ENCODE data around the gene TGIF2.

GRCh38 chr20:36528176-36528874, 45.1 kb upstream of the TGIF2 start:
- TF ChIP-seq, protein P1, sequence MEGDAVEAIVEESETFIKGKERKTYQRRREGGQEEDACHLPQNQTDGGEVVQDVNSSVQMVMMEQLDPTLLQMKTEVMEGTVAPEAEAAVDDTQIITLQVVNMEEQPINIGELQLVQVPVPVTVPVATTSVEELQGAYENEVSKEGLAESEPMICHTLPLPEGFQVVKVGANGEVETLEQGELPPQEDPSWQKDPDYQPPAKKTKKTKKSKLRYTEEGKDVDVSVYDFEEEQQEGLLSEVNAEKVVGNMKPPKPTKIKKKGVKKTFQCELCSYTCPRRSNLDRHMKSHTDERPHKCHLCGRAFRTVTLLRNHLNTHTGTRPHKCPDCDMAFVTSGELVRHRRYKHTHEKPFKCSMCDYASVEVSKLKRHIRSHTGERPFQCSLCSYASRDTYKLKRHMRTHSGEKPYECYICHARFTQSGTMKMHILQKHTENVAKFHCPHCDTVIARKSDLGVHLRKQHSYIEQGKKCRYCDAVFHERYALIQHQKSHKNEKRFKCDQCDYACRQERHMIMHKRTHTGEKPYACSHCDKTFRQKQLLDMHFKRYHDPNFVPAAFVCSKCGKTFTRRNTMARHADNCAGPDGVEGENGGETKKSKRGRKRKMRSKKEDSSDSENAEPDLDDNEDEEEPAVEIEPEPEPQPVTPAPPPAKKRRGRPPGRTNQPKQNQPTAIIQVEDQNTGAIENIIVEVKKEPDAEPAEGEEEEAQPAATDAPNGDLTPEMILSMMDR (IDR thresholded peaks at IDR 0.05; ENCODE audit: low read depth, low read length, poor library complexity, severe bottlenecking) = no peak
- no peak for TF ChIP-seq EZH2phosphoT487 (IDR thresholded peaks at IDR 0.05; ENCODE audit: borderline replicate concordance, low read length)
